AG10803 (cell line): ENCODE measurements around the gene AP3D1.
A peak's percentile ranks its signal among the peaks of the same experiment; 100 is the strongest.

Source experiments
- DNase-seq: peaks from one replicate; pipeline ENCODE4 v3.0.0; 2010; ENCODE audit warnings: low read depth
- H3K4me3 ChIP-seq: 2 replicates; pipeline ENCODE4 v1.5.1; 2011; ENCODE audit warnings: mild to moderate bottlenecking, low read length, control low read depth
- TF ChIP-seq, protein P1 (sequence below): conservative IDR thresholded peaks from 2 replicates; pipeline ENCODE4 v1.5.1; 2011; ENCODE audit warnings: mild to moderate bottlenecking, low read length, control low read depth, inconsistent platforms

The AP3D1 gene

GRCh38 chr19:2189880-2190279, 38.5 kb upstream of the AP3D1 start:
- no peak overlapping the region for H3K4me3 ChIP-seq
- no peak for DNase-seq
- TF ChIP-seq, protein P1, sequence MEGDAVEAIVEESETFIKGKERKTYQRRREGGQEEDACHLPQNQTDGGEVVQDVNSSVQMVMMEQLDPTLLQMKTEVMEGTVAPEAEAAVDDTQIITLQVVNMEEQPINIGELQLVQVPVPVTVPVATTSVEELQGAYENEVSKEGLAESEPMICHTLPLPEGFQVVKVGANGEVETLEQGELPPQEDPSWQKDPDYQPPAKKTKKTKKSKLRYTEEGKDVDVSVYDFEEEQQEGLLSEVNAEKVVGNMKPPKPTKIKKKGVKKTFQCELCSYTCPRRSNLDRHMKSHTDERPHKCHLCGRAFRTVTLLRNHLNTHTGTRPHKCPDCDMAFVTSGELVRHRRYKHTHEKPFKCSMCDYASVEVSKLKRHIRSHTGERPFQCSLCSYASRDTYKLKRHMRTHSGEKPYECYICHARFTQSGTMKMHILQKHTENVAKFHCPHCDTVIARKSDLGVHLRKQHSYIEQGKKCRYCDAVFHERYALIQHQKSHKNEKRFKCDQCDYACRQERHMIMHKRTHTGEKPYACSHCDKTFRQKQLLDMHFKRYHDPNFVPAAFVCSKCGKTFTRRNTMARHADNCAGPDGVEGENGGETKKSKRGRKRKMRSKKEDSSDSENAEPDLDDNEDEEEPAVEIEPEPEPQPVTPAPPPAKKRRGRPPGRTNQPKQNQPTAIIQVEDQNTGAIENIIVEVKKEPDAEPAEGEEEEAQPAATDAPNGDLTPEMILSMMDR, result no peak

DNA sequence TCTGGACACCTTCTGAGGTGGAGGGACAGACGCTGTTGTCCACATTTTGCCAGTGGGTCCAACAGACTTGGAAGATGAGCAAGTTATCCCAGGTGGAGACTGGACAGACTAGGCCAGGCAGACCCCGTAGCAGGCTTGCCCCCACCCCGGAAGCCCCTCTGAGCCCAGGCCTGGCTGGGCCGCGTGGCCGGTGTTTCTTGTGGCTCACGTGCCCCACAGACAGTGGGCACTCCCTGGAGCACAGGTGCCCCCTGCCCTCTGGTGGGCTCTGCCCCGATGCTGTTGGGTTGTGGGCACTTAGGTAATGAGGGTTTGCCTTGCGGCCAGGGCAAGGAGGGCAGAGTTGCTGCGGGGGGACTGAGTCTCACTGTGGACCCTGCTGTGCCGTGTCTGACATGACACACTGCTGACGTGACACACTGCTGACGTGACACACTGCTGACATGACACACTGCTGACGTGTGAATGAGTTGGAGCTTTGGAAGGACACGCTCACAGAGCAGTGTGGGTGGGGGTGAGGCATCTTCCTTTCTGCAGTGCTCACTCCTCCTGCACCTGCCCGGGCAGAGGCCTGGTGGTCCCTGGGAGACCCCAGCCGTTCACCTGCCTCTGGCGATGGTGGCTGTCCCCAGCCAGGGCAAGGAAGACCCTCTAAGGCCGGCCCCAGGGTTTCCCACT, 37.5 kb upstream of the AP3D1 start:
- peak; percentile 24 for DNase-seq
- TF ChIP-seq, protein P1, result no peak

GRCh38 chr19:2187159-2187558, 35.8 kb upstream of the AP3D1 start:
- no peak for DNase-seq
- TF ChIP-seq, protein P1, result no peak
- H3K4me3 ChIP-seq, result no peak overlapping the region

More for the DNA sequence above, 37.5 kb upstream of the AP3D1 start:
- no peak overlapping the region for H3K4me3 ChIP-seq

DNA sequence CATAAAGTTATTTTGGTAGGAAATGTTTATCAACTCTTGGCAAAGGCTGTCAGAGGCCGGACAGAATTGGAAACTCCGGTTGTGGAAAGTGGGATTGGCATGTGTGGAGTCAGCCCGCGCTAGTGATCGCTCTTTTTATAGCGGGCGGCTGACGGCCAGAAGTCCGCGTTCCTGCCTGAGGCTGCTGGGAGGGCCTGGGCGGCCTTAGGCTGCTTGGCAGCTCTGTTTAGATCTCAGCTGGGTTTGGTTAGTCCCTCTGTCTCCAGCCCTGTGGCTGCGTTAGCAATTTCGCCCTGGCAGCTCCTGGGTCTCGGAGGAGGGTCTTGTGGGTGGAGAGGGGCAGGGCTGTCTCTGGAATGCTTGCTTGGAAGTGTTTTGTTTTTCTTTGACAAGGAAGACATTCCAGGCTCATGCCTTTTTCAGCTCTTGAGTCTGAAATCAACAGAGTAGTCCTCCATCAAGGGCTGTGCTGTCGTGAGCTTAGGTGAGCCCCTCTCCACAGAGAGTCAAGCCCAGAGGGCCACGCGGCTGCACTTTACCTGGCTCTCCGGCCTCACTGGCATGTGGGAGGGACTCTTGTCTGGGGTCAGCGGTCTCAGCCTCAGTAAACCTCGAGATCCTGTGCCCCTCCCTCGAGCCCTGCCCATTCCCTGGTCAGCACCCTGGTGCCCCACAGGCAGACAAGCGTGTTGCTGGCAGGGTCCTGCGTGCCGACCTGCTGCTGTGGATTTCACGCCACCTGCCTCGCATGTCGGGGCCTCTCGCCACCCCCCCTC, 34.9 kb upstream of the AP3D1 start:
- peak; percentile 99 for DNase-seq
- TF ChIP-seq, protein P1, result 0 out of 2 replicates have a peak, but pooled peaks have one; percentile 3
- H3K4me3 ChIP-seq, result peak overlapping the region; percentile 50

- peak overlapping the region; percentile 50 for H3K4me3 ChIP-seq
- no peak for DNase-seq
- TF ChIP-seq, protein P1, result no peak
Observed at GRCh38 chr19:2185734-2186070, 34.3 kb upstream of the AP3D1 start.

DNA sequence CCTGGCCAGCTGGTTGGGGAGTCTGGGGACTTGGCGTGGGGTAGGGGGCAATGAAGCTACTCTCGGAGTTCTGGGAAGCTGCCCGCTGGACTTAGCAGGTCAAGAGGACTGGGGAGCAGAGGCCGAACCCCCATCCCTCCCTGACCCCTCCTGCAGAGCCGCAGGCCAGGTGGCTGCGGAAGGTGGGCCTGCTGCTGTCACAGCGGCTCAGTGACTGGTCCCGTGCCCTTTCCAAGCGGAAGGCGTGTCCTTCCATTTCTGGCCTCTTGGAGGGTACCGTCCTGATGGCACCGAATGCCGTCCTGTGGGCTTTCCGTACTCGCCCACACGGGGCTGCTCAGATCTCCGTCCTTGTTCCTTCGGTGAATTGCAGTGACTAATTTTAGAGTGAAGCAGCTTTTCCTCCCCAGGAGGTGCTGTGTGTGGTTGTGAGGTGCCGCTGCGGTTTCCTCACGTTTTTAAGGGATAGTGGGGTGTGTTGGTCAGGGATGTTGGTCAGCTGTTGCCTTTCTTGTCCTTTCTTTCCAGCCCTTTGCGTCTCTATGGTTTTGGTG, 33.1 kb upstream of the AP3D1 start:
- DNase-seq, result no peak
- TF ChIP-seq, protein P1, result no peak

More for the DNA sequence above, 33.1 kb upstream of the AP3D1 start:
- no peak overlapping the region for H3K4me3 ChIP-seq
